B cell (primary cell): ENCODE results near the gene AMT. TPM values are rescaled to one million over a fixed set of nuclear protein-coding genes. Genes with fewer than 3 reads are reported as not detected.

Experiments
- ATAC-seq: fragments of 200-7000 bp; cut with Tn5 transposase; one replicate; pipeline ENCODE4 v1.10.0; 2021; ENCODE audit warnings: low read depth, mild to moderate bottlenecking, moderate number of reproducible peaks, moderate library complexity
- CTCF ChIA-PET: fragments of 350-600 bp; sonication (Branson Sonifier 250); formaldehyde crosslinking; loops from one replicate; lab custom pipeline; 2021; ENCODE audit warnings: antibody characterized with exemption, inconsistent platforms; lab: Charles Lee
- POLR2A ChIA-PET: fragments of 350-600 bp; sonication (Branson Sonifier 250); formaldehyde crosslinking; loops from one replicate; lab custom pipeline; 2021; ENCODE audit warnings: antibody characterized with exemption; lab: Charles Lee
- DNase-seq: peaks from one replicate; pipeline ENCODE4 v3.0.0; 2013
- H2AFZ ChIP-seq: 2 replicates; pipeline ENCODE4 v1.6.1; 2012; ENCODE audit warnings: mild to moderate bottlenecking, low read depth, low read length; ENCODE audit not compliant: insufficient read depth, poor library complexity, severe bottlenecking
- H3K27ac ChIP-seq, 2 donors: 1 replicate in 1 of 2; 2 replicates in 1 of 2; pipeline ENCODE4 v1.5.1; 2012 to 2013; ENCODE audit warnings: low read length in 2 of 2, mild to moderate bottlenecking in 2 of 2, moderate library complexity in 1 of 2
- H3K27me3 ChIP-seq, 4 experiments: fragments of 200-600 bp in 1 of 4; sonication (generic) in 1 of 4; replicated peaks in 1 of 4; 1 replicate in 2 of 4; 2 replicates in 2 of 4; pipeline versions ENCODE4 v1.6.1 to v1.7.0; 2013 to 2016; ENCODE audit warnings: low read length in 3 of 4, mild to moderate bottlenecking in 2 of 4, mixed read lengths in 1 of 4, moderate library complexity in 1 of 4; ENCODE audit not compliant: insufficient read depth in 4 of 4, control insufficient read depth in 3 of 4; ENCODE audit errors: control extremely low read depth in 1 of 4
- H3K36me3 ChIP-seq, 2 experiments: replicated peaks in 1 of 2; 1 replicate in 1 of 2; 2 replicates in 1 of 2; pipeline versions ENCODE4 v1.6.1 to v1.7.1; 2013; ENCODE audit warnings: low read length in 1 of 2; ENCODE audit not compliant: insufficient read depth in 2 of 2, control insufficient read depth in 1 of 2; ENCODE audit errors: control extremely low read depth in 1 of 2, extremely low read depth in 1 of 2
- H3K4me1 ChIP-seq, 2 donors: fragments of 200-600 bp in 1 of 2; sonication (generic) in 1 of 2; 1 replicate in 1 of 2; 2 replicates in 1 of 2; pipeline versions ENCODE4 v1.5.1 to v1.6.1; 2013 to 2017; ENCODE audit warnings: low read length in 2 of 2; ENCODE audit not compliant: control insufficient read depth in 2 of 2, insufficient read depth in 2 of 2
- H3K4me2 ChIP-seq: replicated peaks from 2 replicates; pipeline ENCODE3; 2012; ENCODE audit warnings: mild to moderate bottlenecking, low read depth, low read length; ENCODE audit not compliant: poor library complexity, severe bottlenecking
- H3K4me3 ChIP-seq, 5 experiments: fragments of 200-600 bp in 1 of 5; sonication (generic) in 1 of 5; 1 replicate in 3 of 5; 2 replicates in 2 of 5; pipeline versions ENCODE4 v1.5.1 to v1.7.0; 2011 to 2016; ENCODE audit warnings: low read length in 4 of 5, mild to moderate bottlenecking in 4 of 5, low read depth in 2 of 5, control low read depth in 1 of 5, moderate library complexity in 1 of 5; ENCODE audit not compliant: insufficient read depth in 1 of 5; ENCODE audit errors: control extremely low read depth in 1 of 5, extremely low read depth in 1 of 5
- H3K79me2 ChIP-seq: fragments of 200-600 bp; sonication (generic); one replicate; pipeline ENCODE4 v1.6.0; 2016; ENCODE audit warnings: low read length; ENCODE audit not compliant: control insufficient read depth, insufficient read depth
- H3K9ac ChIP-seq: fragments of 200-600 bp; sonication (generic); 2 replicates; pipeline ENCODE4 v1.6.1; 2017; ENCODE audit warnings: mild to moderate bottlenecking, low read length, moderate library complexity
- H3K9me3 ChIP-seq, 3 donors: one replicate each; pipeline versions ENCODE4 v1.6.1 to v1.7.1; 2013; ENCODE audit warnings: low read length in 2 of 3; ENCODE audit not compliant: control insufficient read depth in 2 of 3, insufficient read depth in 1 of 3; ENCODE audit errors: control extremely low read depth in 1 of 3
- H4K20me1 ChIP-seq: 2 replicates; pipeline ENCODE4 v1.6.0; 2012; ENCODE audit warnings: mild to moderate bottlenecking, low read length; ENCODE audit not compliant: insufficient read depth, control insufficient read depth, poor library complexity, severe bottlenecking
- H3K27ac Mint-ChIP-seq: one replicate; pipeline ENCODE4 v1.8.0; 2021; ENCODE audit warnings: mixed read lengths
- H3K27me3 Mint-ChIP-seq: one replicate; pipeline ENCODE4 v1.8.0; 2021; ENCODE audit warnings: mixed read lengths
- H3K4me1 Mint-ChIP-seq: one replicate; pipeline ENCODE4 v1.8.0; 2021; ENCODE audit warnings: mixed read lengths
- H3K4me3 Mint-ChIP-seq: one replicate; pipeline ENCODE4 v1.8.0; 2021; ENCODE audit warnings: mixed read lengths
- H3K9me3 Mint-ChIP-seq: one replicate; pipeline ENCODE4 v1.8.0; 2022; ENCODE audit warnings: mixed read lengths; ENCODE audit not compliant: insufficient read depth
- CTCF ChIP-seq: fragments of 200-600 bp; IDR thresholded peaks from one replicate; pipeline ENCODE4 v1.8.0; 2022; ENCODE audit warnings: antibody characterized with exemption, mild to moderate bottlenecking
- EZH2 ChIP-seq: IDR thresholded peaks from 2 replicates; pipeline ENCODE4 v1.6.1; 2012; ENCODE audit warnings: borderline replicate concordance, low read depth, mild to moderate bottlenecking, moderate library complexity, low read length; ENCODE audit not compliant: insufficient read depth, poor library complexity, severe bottlenecking
- WGBS: methylation state at CpG from one replicate; pipeline ENCODE4 v1.1.5; 2013; ENCODE audit warnings: missing lambda C conversion rate; ENCODE audit not compliant: insufficient coverage; 5-methylcytosine and 5-hydroxymethylcytosine counted together
- intact Hi-C: fragments of 100-400 bp; cut with micrococcal nuclease; formaldehyde crosslinking; loops from one replicate; pipeline ENCODE4 v1.10.0; 2022
- polyA plus RNA-seq: library from polyadenylated mRNA; depleted of rRNA; stranded (reverse); fragments of >200 nt; gene quantifications from 2 replicates; pipeline ENCODE4 v1.2.3, GENCODE V29; 2012
- total RNA-seq, 2 donors: library from RNA; stranded (reverse); fragments of 120-200 nt in 1 of 2; gene quantifications; 1 replicate in 1 of 2; 2 replicates in 1 of 2; pipeline versions ENCODE4 v1.2.3 to v1.2.4, GENCODE V29; 2013 to 2022

The AMT gene
- total and polyA plus RNA-seq, 2 donors (not counting 1 experiment from before 2014, with no cell fraction given), result 14.0 to 44.0 TPM

- no peaks in the 10 kb centered on the region for H3K9me3 ChIP-seq
- no peaks in the 10 kb centered on the region for H3K36me3 ChIP-seq
- H3K9me3 Mint-ChIP-seq, result no peaks in the 10 kb centered on the region
- ATAC-seq (no peak), DNase-seq (no peak)
- no peak overlapping the region for H3K9ac ChIP-seq
- H3K27ac ChIP-seq, result no peak overlapping the region
- no peak overlapping the region for H3K4me3 ChIP-seq
- POLR2A ChIA-PET, result no interaction called here
- peaks cover 4% of the 10 kb centered on the region for H3K4me1 Mint-ChIP-seq
- H4K20me1 ChIP-seq, result no peaks in the 10 kb centered on the region
- no peak overlapping the region for H3K4me3 Mint-ChIP-seq
- no peaks in the 10 kb centered on the region for H3K27me3 ChIP-seq
- no peaks in the 10 kb centered on the region for H3K27me3 Mint-ChIP-seq
- intact Hi-C loops, result no loop called here
- no peak overlapping the region for H3K27ac Mint-ChIP-seq
- CTCF ChIA-PET, result interaction anchor here (1.1 to 1.5 kb wide), 2 partner anchors 16 to 121 kb away, joined by 5 to 6 read pairs; no protein-coding TSS in a partner anchor
- H2AFZ ChIP-seq, result no peak overlapping the region
- peaks cover 7 to 8% of the 10 kb centered on the region in 2 donors for H3K4me1 ChIP-seq
- no peaks in the 10 kb centered on the region for H3K79me2 ChIP-seq
- 99% methylated on average over 11 of the region's 18 CpGs for WGBS
- no peak overlapping the region for H3K4me2 ChIP-seq
- no peak for TF ChIP-seq EZH2
Measured at GRCh38 chr3:49465270-49466034, 43.2 kb upstream of the AMT start.

- H4K20me1 ChIP-seq, result no peaks in the 10 kb centered on the region
- no peaks in the 10 kb centered on the region for H3K36me3 ChIP-seq
- no peak overlapping the region for H3K4me3 ChIP-seq
- CTCF ChIA-PET, result interaction anchor here (1.9 kb wide), 1 partner anchor 13 kb away, joined by 5 read pairs; no protein-coding TSS in a partner anchor
- H3K9me3 Mint-ChIP-seq, result no peaks in the 10 kb centered on the region
- TF ChIP-seq EZH2 (no peak), CTCF (no peak)
- no peaks in the 10 kb centered on the region for H3K4me1 ChIP-seq
- POLR2A ChIA-PET, result interaction anchor here (0.6 kb wide), 1 partner anchor 187 kb away, joined by 4 read pairs; no protein-coding TSS in a partner anchor
- H3K4me2 ChIP-seq, result no peak overlapping the region
- no peaks in the 10 kb centered on the region for H3K4me1 Mint-ChIP-seq
- no peaks in the 10 kb centered on the region for H3K79me2 ChIP-seq
- H3K27me3 ChIP-seq, result no peaks in the 10 kb centered on the region
- H3K4me3 Mint-ChIP-seq, result no peak overlapping the region
- no peak overlapping the region for H2AFZ ChIP-seq
- ATAC-seq (no peak), DNase-seq (no peak)
- intact Hi-C loops, result no loop called here
- no peak overlapping the region for H3K9ac ChIP-seq
- WGBS, result 87% methylated on average over 3 of the region's 3 CpGs
- no peaks in the 10 kb centered on the region for H3K27me3 Mint-ChIP-seq
- H3K27ac Mint-ChIP-seq, result no peak overlapping the region
- H3K9me3 ChIP-seq, result no peaks in the 10 kb centered on the region
- no peak overlapping the region for H3K27ac ChIP-seq
Measured at GRCh38 chr3:49462222-49462621, 39.9 kb upstream of the AMT start.
